A549 treated with AZD2906 at 1 μM for 4 hours (cell line): Measurements from ENCODE around the gene NCR1. TPM values are rescaled to one million over a fixed set of nuclear protein-coding genes. Genes with fewer than 3 reads are reported as not detected.

Source experiments
- total RNA-seq: library from RNA; stranded (reverse); fragments of 200-300 nt; extraction: Qiagen RNA extraction; gene quantifications from 5 replicates; pipeline ENCODE4 v1.2.3, GENCODE V29; 2022

Gene NCR1
- total RNA-seq: not detected in 5 replicates

GRCh38 chr19:54905803-54906511, at the start of gene NCR1:
NCR1 (plus strand) TSS chr19:54906148; CDS start chr19:54906188, 40 bp downstream.

GRCh38 chr19:54873990-54874389, 32.0 kb upstream of the NCR1 start, which contains the start of gene FCAR:
FCAR (plus strand) TSS chr19:54874235; CDS start chr19:54874290, 55 bp downstream.

GRCh38 chr19:54947381-54947780, 41.4 kb downstream of the NCR1 start, which contains the start of gene NLRP7:
NLRP7 (minus strand) TSS chr19:54947530.

Other genes with a start within 250 kb of the NCR1 start
- not detected in 5 replicates for gene LILRB4, start 243.2 kb upstream of the NCR1 start, total RNA-seq
- not detected in 5 replicates for gene KIR3DL3, start 181.7 kb upstream of the NCR1 start, total RNA-seq
- gene KIR2DL3, start 167.6 kb upstream of the NCR1 start, total RNA-seq: not detected in 5 replicates
- not detected in 5 replicates for gene KIR2DL1, start 136.4 kb upstream of the NCR1 start, total RNA-seq
- not detected in 5 replicates for gene KIR2DL4, start 102.5 kb upstream of the NCR1 start, total RNA-seq
- not detected in 5 replicates for gene KIR3DL1, start 89.7 kb upstream of the NCR1 start, total RNA-seq
- gene KIR2DS4, start 73.5 kb upstream of the NCR1 start, total RNA-seq: not detected in 5 replicates
- gene KIR3DL2, start 55.7 kb upstream of the NCR1 start, total RNA-seq: not detected in 5 replicates
- gene FCAR, start 31.9 kb upstream of the NCR1 start, total RNA-seq: not detected in 5 replicates
- gene NLRP7, start 41.4 kb downstream of the NCR1 start, total RNA-seq: 0.01 to 0.13 TPM (median 0.02 TPM) in 3 of 5 replicates, not detected in the others
- gene NLRP2, start 60.2 kb downstream of the NCR1 start, total RNA-seq: 24.7 to 26.9 TPM (median 25.3 TPM) in 5 replicates
- 0.04 to 0.23 TPM (median 0.07 TPM) in 5 replicates for gene GP6, start 132.1 kb downstream of the NCR1 start, total RNA-seq
- 16.3 to 22.1 TPM (median 20.4 TPM) in 5 replicates for gene RDH13, start 157.0 kb downstream of the NCR1 start, total RNA-seq
- 3.2 to 6.5 TPM (median 5.6 TPM) in 5 replicates for gene EPS8L1, start 169.7 kb downstream of the NCR1 start, total RNA-seq
- 55.2 to 86.5 TPM (median 80.7 TPM) in 5 replicates for gene PPP1R12C, start 211.5 kb downstream of the NCR1 start, total RNA-seq
- gene TNNT1, start 243.1 kb downstream of the NCR1 start, total RNA-seq: 108 to 151 TPM (median 139 TPM) in 5 replicates